ENCODE results near the gene NACC2.

Gene NACC2

GRCh38 chr9:136054798-136055714, 40.0 kb downstream of the NACC2 start:
- DNase-seq: no peak

GRCh38 chr9:136054146-136054545, 40.9 kb downstream of the NACC2 start:
- DNase-seq: no peak

GRCh38 chr9:136053757-136054142, 41.3 kb downstream of the NACC2 start:
- no peak for DNase-seq

GRCh38 chr9:136052991-136053756, 41.9 kb downstream of the NACC2 start:
- no peak for DNase-seq

GRCh38 chr9:136052472-136052880, 42.6 kb downstream of the NACC2 start:
- DNase-seq: no peak

- peak; percentile 63 to 87 for DNase-seq
These were observed 43.1 kb downstream of the NACC2 start for GRCh38 chr9:136051837-136052471.

GRCh38 chr9:136051453-136051836, 43.6 kb downstream of the NACC2 start:
- peak in 1 of 2 experiments; percentile 12 for DNase-seq

- DNase-seq: no peak
These were observed 44.2 kb downstream of the NACC2 start for GRCh38 chr9:136050701-136051452.

GRCh38 chr9:136050266-136050700, 44.8 kb downstream of the NACC2 start:
- no peak for DNase-seq

GRCh38 chr9:136049491-136050265, 45.4 kb downstream of the NACC2 start:
- DNase-seq: no peak

- no peak for DNase-seq
These were observed 46.3 kb downstream of the NACC2 start for GRCh38 chr9:136048560-136049411.

GRCh38 chr9:136047775-136048559, 47.1 kb downstream of the NACC2 start:
- DNase-seq: no peak

- no peak for DNase-seq
These were observed 47.9 kb downstream of the NACC2 start for GRCh38 chr9:136047076-136047774.

GRCh38 chr9:136046554-136046920, 48.6 kb downstream of the NACC2 start:
- DNase-seq: no peak

GRCh38 chr9:136045595-136046553, 49.2 kb downstream of the NACC2 start:
- DNase-seq: no peak

GRCh38 chr9:136044971-136045594, 50.0 kb downstream of the NACC2 start:
- DNase-seq: no peak

GRCh38 chr9:136044207-136044970, 50.7 kb downstream of the NACC2 start:
- DNase-seq: no peak
